ENCODE measurements around the gene ASPHD1.
"Not testable (repeated sequence)": the region's sequence is repeated elsewhere in the genome, so short reads cannot be mapped to it uniquely, and the experiment has no call there.

ASPHD1 gene

GRCh38 chr16:29900102-29900887 is at the start of gene ASPHD1:
TSS of gene ASPHD1 (plus strand) at chr16:29900488. CDS start at chr16:29900972, 484 bp downstream.
- in situ Hi-C loops (cut with MboI; ENCODE audit: low sequenced_read_pairs) = no loop called here

- in situ Hi-C loops (cut with MboI; ENCODE audit: low sequenced_read_pairs) = no loop called here
Measured at GRCh38 chr16:29850998-29851397, 49.3 kb upstream of the ASPHD1 start.

GRCh38 chr16:29852654-29853053 is 47.6 kb upstream of the ASPHD1 start:
- in situ Hi-C loops (cut with MboI; ENCODE audit: low sequenced_read_pairs) = no loop called here

GRCh38 chr16:29854520-29855100 is 45.7 kb upstream of the ASPHD1 start:
- in situ Hi-C loops (cut with MboI; ENCODE audit: low sequenced_read_pairs) = no loop called here

- in situ Hi-C loops (cut with MboI; ENCODE audit: low sequenced_read_pairs) = no loop called here
Measured at GRCh38 chr16:29857133-29857760, 43.0 kb upstream of the ASPHD1 start.

- in situ Hi-C loops (cut with MboI; ENCODE audit: low sequenced_read_pairs) = no loop called here
Measured at GRCh38 chr16:29858149-29858849, 42.0 kb upstream of the ASPHD1 start.

GRCh38 chr16:29858974-29859373 is 41.3 kb upstream of the ASPHD1 start:
- in situ Hi-C loops (cut with MboI; ENCODE audit: low sequenced_read_pairs) = no loop called here

- in situ Hi-C loops (cut with MboI; ENCODE audit: low sequenced_read_pairs) = no loop called here
Measured at GRCh38 chr16:29860218-29860617, 40.1 kb upstream of the ASPHD1 start.

GRCh38 chr16:29862383-29862883 is 37.9 kb upstream of the ASPHD1 start:
- in situ Hi-C loops (cut with MboI; ENCODE audit: low sequenced_read_pairs) = no loop called here

GRCh38 chr16:29862884-29863668 is 37.2 kb upstream of the ASPHD1 start, which contains the start of gene CDIPT:
TSS of gene CDIPT (minus strand) at chr16:29863226. CDS start at chr16:29862857, 369 bp downstream.
- in situ Hi-C loops (cut with MboI; ENCODE audit: low sequenced_read_pairs) = no loop called here

GRCh38 chr16:29863669-29863984 is 36.7 kb upstream of the ASPHD1 start:
- in situ Hi-C loops (cut with MboI; ENCODE audit: low sequenced_read_pairs) = no loop called here

- in situ Hi-C loops (cut with MboI; ENCODE audit: low sequenced_read_pairs) = no loop called here
Measured at GRCh38 chr16:29864205-29864604, 36.1 kb upstream of the ASPHD1 start.

- in situ Hi-C loops (cut with MboI; ENCODE audit: low sequenced_read_pairs) = no loop called here
Measured at GRCh38 chr16:29868396-29869009, 31.8 kb upstream of the ASPHD1 start.

GRCh38 chr16:29869067-29869466 is 31.2 kb upstream of the ASPHD1 start:
- in situ Hi-C loops (cut with MboI; ENCODE audit: low sequenced_read_pairs) = not testable (repeated sequence)

- in situ Hi-C loops (cut with MboI; ENCODE audit: low sequenced_read_pairs) = no loop called here
Measured at GRCh38 chr16:29871822-29872546, 28.3 kb upstream of the ASPHD1 start.

GRCh38 chr16:29873319-29873718 is 27.0 kb upstream of the ASPHD1 start:
- in situ Hi-C loops (cut with MboI; ENCODE audit: low sequenced_read_pairs) = no loop called here

GRCh38 chr16:29875206-29875605 is 25.1 kb upstream of the ASPHD1 start:
- in situ Hi-C loops (cut with MboI; ENCODE audit: low sequenced_read_pairs) = no loop called here

- in situ Hi-C loops (cut with MboI; ENCODE audit: low sequenced_read_pairs) = no loop called here
Measured at GRCh38 chr16:29876217-29876593, 24.1 kb upstream of the ASPHD1 start.

GRCh38 chr16:29876594-29877249 is 23.6 kb upstream of the ASPHD1 start:
- in situ Hi-C loops (cut with MboI; ENCODE audit: low sequenced_read_pairs) = no loop called here

All from hTERT RPE-1 (cell line).